ENCODE measurements around the gene DAB2IP. TPM values are rescaled to one million over a fixed set of nuclear protein-coding genes. Genes with fewer than 3 reads are reported as not detected.

Gene DAB2IP
- total and polyA plus RNA-seq, 4 donors: 19.4 to 75.0 (median 28.7) TPM

DNA sequence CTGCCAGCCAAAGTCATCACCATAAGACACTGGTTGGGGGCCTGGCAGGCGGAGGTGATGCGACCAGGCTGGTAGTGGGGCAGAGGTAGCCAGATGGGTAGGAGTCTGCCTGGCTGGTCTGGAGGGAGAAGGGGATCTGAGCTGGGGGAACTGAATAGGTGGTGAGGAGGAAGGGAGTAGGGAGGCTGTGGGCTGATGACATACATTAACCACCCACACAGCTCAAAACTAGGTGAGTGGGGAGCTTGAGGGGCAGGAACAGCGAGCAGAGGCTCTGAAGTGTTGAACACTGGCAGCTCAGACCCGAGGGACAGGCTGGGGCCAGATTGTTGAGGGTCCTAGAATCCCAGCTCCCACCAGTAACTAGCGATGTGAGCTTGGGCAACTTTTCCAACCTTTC, 81.0 kb downstream of the DAB2IP start:
- no peak overlapping the region for H3K9ac ChIP-seq (ENCODE audit: insufficient read depth in 1 of 2, low read length in 2 of 2)
- H3K9me3 ChIP-seq (ENCODE audit: control insufficient read depth in 4 of 4, insufficient read depth in 3 of 4, low read length in 3 of 4): no peaks in the 10 kb centered on the region
- H3K27me3 ChIP-seq (ENCODE audit: control insufficient read depth in 3 of 3, insufficient read depth in 3 of 3, low read length in 2 of 3): no peaks in the 10 kb centered on the region
- WGBS, 2 donors: 80 to 92% methylated on average over 5 of the region's 5 CpGs
- no peak for ATAC-seq (ENCODE audit: insufficient read depth, low FRiP score)
- no peak for DNase-seq
- peaks cover 14 to 43% (median 28%) of the 10 kb centered on the region in 5 donors for H3K4me1 ChIP-seq (ENCODE audit: control insufficient read depth in 5 of 5, insufficient read depth in 5 of 5, low read length in 5 of 5)
- H3K27ac ChIP-seq (ENCODE audit: low read depth in 1 of 2, low read length in 1 of 2): peak overlapping the region in 1 of 2 donors; percentile 13
- H3K4me3 ChIP-seq: no peak overlapping the region
- no peaks in the 10 kb centered on the region for H3K36me3 ChIP-seq (ENCODE audit: control insufficient read depth in 4 of 4, insufficient read depth in 4 of 4, low read length in 4 of 4)
- TF ChIP-seq, protein P1, sequence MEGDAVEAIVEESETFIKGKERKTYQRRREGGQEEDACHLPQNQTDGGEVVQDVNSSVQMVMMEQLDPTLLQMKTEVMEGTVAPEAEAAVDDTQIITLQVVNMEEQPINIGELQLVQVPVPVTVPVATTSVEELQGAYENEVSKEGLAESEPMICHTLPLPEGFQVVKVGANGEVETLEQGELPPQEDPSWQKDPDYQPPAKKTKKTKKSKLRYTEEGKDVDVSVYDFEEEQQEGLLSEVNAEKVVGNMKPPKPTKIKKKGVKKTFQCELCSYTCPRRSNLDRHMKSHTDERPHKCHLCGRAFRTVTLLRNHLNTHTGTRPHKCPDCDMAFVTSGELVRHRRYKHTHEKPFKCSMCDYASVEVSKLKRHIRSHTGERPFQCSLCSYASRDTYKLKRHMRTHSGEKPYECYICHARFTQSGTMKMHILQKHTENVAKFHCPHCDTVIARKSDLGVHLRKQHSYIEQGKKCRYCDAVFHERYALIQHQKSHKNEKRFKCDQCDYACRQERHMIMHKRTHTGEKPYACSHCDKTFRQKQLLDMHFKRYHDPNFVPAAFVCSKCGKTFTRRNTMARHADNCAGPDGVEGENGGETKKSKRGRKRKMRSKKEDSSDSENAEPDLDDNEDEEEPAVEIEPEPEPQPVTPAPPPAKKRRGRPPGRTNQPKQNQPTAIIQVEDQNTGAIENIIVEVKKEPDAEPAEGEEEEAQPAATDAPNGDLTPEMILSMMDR (IDR thresholded peaks at IDR 0.05; ENCODE audit: control extremely low read depth, extremely low read depth): no peak

DNA sequence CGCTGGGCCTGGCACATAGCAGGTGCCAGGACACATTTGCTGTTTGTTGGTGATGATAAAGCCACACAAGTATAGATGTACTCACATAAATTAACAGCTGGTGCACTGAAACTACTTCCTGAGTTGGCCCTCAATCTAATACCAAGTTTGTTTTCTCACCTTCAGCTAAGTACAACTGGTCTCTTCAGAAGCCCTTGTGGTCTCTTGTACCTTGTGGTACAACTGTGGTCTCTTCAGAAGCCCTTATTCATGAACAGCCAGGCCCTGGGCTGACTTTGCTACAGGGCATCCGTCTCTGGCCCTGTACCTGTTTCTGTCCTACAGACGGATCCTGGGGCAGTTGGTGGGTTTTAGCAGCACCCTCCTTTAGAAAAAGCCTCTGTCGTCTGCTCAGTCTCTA, 81.5 kb downstream of the DAB2IP start:
- Histone ChIP-seq H3K4me1 (ENCODE audit: control insufficient read depth in 5 of 5, insufficient read depth in 5 of 5, low read length in 5 of 5) (peaks cover 11 to 41% (median 28%) of the 10 kb centered on the region in 5 donors), H3K4me3 (no peak overlapping the region), H3K27me3 (ENCODE audit: control insufficient read depth in 3 of 3, insufficient read depth in 3 of 3, low read length in 2 of 3) (no peaks in the 10 kb centered on the region), H3K36me3 (ENCODE audit: control insufficient read depth in 4 of 4, insufficient read depth in 4 of 4, low read length in 4 of 4) (no peaks in the 10 kb centered on the region), H3K9me3 (ENCODE audit: control insufficient read depth in 4 of 4, insufficient read depth in 3 of 4, low read length in 3 of 4) (no peaks in the 10 kb centered on the region), H3K27ac (ENCODE audit: low read depth in 1 of 2, low read length in 1 of 2) (no peak overlapping the region), H3K9ac (ENCODE audit: insufficient read depth in 1 of 2, low read length in 2 of 2) (no peak overlapping the region)
- DNase-seq (peak in 1 of 3 donors; percentile 49), ATAC-seq (ENCODE audit: insufficient read depth, low FRiP score) (no peak)
- 73 to 88% methylated on average over 4 of the region's 4 CpGs for WGBS, 2 donors
- TF ChIP-seq, protein P1 (IDR thresholded peaks at IDR 0.05; ENCODE audit: control extremely low read depth, extremely low read depth): no peak

DNA sequence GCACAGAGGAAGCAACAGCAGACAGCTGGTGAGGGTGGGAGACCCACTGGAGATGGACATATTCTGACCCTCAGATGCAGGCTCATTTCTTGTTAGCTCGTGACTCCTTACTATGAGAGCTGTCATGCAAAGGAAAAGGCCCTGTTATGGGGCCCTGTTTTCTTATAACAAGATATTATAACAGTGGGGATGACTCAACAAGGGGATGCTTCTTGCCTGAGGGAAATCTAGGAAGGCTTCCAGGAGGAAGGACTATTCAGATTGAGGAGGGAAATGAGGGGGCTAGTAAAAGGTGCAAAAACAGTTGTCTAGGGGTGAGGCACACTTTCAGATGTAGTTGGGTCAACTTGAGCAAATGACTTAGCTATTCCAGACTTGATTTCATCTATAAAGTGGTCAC, 83.0 kb downstream of the DAB2IP start:
- Histone ChIP-seq H3K27me3 (ENCODE audit: control insufficient read depth in 3 of 3, insufficient read depth in 3 of 3, low read length in 2 of 3) (no peaks in the 10 kb centered on the region), H3K27ac (ENCODE audit: low read depth in 1 of 2, low read length in 1 of 2) (no peak overlapping the region), H3K36me3 (ENCODE audit: control insufficient read depth in 4 of 4, insufficient read depth in 4 of 4, low read length in 4 of 4) (no peaks in the 10 kb centered on the region), H3K4me1 (ENCODE audit: control insufficient read depth in 5 of 5, insufficient read depth in 5 of 5, low read length in 5 of 5) (peaks cover 8 to 51% (median 35%) of the 10 kb centered on the region in 5 donors), H3K9me3 (ENCODE audit: control insufficient read depth in 4 of 4, insufficient read depth in 3 of 4, low read length in 3 of 4) (no peaks in the 10 kb centered on the region), H3K9ac (ENCODE audit: insufficient read depth in 1 of 2, low read length in 2 of 2) (no peak overlapping the region), H3K4me3 (no peak overlapping the region)
- TF ChIP-seq, protein P1 (IDR thresholded peaks at IDR 0.05; ENCODE audit: control extremely low read depth, extremely low read depth): no peak
- 96 to 97% methylated on average over 1 of the region's 1 CpG for WGBS, 2 donors
- DNase-seq: no peak
- ATAC-seq (ENCODE audit: insufficient read depth, low FRiP score): no peak
